Measurements from ENCODE around the gene BZW2.
A peak's percentile ranks its signal among the peaks of the same experiment; 100 is the strongest.
"Not testable (repeated sequence)": the region's sequence is repeated elsewhere in the genome, so short reads cannot be mapped to it uniquely, and the experiment has no call there.

Gene BZW2

DNA sequence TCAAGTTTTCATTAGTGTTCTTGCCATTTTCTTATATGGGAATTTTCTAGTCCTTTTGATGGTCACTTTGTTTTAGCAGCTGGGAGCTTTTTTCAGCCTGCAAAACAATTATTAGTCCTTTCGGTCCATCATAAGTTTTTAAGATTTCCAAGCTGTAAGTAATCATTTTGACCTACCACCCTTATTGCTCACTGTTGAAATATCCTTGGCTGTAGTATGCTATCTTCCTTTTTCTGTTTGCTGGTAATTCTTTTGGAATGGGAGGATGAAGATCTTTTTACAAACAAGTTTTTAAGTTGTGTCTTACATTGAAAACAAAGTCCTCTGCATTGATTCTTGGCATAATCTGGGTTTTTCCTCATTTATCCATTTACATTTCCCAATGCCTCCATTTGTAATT, 24.0 kb downstream of the BZW2 start:
- no peak for DNase-seq (ENCODE audit: low read depth in 2 of 2)

DNA sequence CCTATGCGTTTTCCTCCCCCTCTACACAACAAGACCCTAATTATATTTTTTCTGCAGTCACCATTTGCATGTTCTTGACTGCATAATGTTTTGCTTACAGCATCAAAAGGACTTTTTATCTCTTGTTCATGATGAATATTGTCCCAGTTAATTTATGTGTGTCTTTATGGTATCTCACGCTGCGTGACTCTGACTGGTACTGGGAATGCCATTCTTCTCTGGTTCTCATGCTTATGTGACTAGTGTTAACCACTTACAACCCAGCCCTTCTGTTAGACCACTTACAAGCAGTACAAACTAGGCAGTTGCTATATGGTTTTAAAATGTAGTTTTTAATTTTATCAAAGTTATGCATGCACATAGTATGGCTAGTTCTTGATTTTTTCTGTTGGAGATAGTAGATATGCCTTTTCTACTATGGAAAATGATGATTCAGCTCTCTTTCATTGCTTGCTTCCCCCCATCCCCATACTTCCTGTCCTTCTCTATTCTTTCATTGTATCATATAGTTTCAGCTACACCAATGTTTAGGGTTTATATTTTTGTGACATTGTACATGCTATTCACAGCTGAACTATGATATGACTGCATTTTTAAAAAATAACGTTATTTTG, 24.9 kb downstream of the BZW2 start:
- no peak for DNase-seq (ENCODE audit: low read depth in 2 of 2)

DNA sequence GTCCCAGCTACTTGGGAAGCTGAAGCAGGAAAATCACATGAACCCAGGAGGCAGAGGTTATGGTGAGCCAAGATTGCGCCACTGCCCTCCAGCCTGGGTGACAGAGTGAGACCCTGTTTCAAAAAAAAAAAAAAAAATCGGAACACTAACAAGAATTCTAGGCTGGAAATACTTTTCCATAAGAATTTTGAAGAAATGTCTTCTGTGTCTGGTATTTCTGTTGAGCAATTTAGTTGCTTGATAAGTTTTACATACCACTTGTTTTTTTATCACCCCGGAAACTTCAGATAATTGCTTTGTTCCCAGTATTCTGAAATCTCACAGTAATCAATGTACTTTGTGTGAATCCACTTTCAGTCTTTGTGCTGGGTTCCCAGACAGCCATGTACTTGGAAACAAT, 25.8 kb downstream of the BZW2 start:
- no peak for DNase-seq (ENCODE audit: low read depth in 2 of 2)

DNA sequence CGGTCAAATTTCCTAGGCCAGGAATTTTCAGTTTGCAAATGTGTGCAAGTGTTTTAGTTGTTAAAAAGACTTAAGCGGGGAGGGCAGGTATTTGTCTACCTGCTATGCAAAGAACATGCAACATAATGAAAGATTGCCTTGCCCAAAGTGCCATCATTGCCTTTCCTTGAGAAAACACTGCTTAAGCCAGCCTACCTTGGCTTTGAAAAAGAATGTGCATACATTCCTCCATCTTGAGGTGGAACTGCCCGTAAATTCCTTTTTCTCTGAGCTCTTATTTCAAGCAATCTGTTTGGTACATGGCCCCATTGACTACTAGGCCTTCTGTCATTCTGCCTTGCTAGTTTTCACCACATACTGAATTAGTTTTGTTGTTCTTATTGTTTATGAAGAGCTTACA, 29.3 kb downstream of the BZW2 start:
- DNase-seq (ENCODE audit: low read depth in 2 of 2): no peak

DNA sequence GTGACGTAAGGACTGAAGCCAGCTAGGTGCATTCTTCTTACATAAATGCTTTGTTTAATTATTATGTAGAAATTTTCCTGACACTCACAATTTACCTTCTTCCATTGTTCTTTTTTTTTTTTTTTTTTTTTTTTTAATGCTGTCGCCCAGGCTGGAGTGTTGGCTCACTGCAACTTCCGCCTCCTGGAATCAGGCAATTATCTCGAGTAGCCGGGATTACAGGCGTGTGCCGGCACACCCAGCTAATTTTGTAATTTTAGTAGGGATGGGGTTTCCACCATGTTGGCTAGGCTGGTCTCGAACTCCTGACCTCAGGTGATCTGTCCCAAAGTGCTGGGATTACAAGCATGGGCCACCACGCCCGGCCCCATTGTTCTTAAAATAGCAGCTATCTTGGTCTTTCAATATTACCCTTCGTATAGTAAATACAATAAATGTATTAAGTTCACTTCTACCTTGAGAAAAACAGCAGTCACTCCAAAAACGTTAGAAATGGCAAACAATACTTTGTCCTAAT, 32.1 kb downstream of the BZW2 start:
- DNase-seq (ENCODE audit: low read depth in 2 of 2): no peak

DNA sequence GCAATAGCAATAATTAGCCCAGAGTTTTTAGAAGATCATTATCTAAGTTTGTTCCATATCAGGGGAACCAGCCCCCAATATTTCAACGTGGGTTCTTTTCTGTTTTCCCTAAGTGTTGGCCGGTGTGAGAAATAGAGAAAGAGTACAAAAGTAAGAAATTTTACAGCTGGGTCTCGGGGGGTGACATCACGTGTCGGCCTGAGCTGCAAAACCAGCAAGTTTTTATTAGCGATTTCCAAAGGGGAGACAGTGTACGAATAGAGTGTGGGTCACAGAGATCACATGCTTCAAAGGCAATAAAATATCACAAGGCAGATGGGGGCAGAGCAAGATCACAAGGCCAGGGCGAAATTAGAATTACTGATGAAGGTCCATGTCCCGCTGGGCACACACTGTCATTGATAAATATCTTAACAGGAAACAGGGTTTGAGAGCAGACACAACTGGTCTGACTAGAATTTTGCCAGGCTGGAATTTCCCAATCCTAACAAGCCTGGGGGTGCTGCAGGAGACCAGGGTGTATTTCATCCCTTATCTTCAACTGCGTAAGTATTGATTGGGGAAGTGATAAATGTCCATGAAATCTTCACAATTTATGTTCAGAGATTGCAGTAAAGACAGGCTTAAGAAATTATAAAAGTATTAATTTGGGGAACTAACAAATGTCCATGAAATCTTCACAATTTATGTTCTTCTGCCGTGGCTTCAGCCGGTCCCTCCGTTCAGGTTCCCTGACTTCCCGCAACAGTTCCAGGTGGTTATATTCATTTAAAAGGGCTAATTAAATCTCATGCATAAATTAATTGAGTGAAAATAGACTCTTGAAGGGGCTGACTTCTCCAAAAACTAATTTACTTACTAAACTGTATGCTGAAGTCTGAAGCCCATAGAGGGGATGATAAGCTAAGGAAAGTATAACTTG, 32.9 kb downstream of the BZW2 start:
- not testable (repeated sequence) for DNase-seq (ENCODE audit: low read depth in 2 of 2)

DNA sequence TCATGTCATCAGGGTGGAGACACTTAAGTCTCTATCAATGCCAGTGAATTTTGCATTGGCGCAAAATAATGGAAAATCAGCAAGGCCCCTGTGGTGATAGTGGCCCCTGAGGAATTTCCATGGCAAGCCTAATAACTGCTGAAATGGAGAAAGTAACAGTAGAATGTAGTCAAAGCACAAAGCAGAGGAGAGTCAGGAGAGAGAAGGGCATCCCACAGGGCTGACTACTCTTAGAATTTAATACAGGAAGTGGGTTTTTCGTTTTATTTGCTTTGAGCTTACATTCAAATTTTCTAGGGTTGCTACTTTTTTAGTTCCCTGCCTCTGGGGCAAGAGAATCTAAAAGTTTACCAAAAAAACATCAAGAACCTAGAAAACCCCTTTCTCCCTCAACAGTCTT, 39.0 kb downstream of the BZW2 start:
- no peak for DNase-seq (ENCODE audit: low read depth in 2 of 2)

DNA sequence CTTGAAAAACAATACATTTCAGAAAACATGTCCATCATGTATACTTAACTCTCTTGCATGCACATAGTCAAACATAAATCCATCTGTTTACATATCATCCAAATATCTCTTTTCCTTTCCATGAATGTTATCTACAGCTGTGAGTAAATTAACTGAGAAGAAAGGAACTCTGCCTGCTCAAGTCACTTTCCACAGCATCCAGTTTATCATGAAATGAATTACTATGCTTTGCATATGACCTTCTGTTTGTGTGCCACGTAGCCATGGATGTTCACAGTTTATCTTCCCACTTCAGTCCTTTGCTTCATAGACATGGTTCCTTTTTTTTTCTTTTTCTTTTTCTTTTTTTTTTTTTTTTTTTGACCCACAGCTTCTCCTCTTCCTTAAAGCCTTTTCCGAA, 39.6 kb downstream of the BZW2 start:
- DNase-seq (ENCODE audit: low read depth in 2 of 2): no peak

DNA sequence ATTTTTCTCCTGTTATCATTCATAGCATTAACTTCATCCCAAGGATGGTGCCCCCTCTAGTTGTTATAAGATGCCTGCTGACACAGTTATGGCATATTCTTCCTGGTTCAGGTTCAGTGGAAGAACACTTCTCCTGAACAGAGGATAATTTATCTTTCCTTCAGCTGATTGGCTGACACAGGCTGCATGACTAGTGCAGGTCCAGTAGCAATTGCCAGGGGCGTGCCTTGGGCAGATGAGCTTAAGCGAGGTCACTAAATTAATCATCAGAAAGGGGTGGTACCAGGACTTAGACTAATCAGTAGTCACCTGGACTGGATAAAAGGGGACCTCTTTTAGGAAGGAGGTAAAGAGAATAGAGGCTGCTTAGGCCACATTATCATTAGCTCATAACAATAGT, 42.3 kb downstream of the BZW2 start:
- DNase-seq (ENCODE audit: low read depth in 2 of 2): no peak

DNA sequence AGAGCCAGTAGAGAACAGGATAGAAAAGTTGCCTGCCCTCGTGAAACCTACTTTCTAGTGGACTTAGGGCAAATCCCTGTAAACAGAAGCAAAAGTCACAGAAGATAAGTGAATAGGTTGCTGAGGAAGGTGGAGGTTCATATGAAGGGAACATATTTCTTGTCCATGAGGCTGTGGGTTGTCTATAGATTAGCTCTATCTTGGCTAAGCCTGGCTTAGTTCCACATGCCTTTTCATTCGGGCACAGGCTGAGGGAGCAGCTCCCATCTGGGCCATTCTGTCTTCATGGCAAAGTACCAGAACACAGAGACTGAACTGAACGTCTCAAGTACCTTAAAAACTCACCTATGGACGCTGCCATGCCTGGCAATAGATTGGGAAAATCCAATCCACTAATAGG, 45.3 kb downstream of the BZW2 start:
- no peak for DNase-seq (ENCODE audit: low read depth in 2 of 2)

DNA sequence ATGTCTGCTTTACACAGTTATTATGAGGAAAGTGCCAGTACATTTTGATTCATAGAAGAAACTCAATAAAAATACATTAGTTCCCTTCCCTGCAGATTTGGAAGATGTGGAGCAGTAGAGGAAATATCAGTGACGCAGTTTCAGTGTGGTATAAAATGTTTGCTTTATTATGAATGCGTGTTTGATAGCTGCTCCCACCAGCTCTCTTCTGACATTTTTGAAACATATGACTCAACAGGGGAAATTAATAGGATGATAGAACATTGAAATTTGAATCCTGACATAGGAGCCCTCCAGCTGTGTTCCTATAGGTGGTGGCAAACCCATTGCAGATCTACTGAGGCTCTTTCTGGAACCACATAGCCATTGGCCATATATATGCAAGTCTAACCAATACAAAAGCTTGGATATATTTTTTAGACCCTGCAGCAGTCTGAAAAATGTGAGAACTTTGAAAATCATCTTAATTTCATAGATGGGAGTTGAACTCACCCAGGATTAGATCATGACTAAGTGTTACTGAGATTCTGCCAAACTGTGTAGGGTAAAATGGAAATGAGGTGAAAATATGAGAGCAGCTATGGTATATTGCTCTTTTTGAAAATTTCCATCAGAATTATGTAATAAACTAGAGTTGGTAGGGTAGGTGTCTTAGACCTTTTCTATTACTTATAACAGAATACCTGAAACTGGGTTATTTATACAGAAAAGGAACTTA, 47.8 kb downstream of the BZW2 start:
- DNase-seq (ENCODE audit: low read depth in 2 of 2): no peak

DNA sequence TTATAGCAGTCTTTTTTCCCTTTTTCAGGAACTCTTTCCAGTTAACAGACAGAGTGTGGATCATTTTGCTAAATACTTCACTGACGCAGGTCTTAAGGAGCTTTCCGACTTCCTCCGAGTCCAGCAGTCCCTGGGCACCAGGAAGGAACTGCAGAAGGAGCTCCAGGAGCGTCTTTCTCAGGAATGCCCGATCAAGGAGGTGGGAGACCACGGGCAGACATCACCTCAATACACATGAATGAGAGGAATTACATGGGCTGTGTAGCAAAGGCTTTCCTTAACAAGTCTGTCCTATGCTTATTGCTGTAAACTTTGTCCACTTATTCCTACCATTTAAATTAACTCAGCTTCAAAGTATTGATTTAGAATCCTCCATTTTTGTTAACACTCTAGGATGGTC, 48.8 kb downstream of the BZW2 start:
- DNase-seq (ENCODE audit: low read depth in 2 of 2): no peak

DNA sequence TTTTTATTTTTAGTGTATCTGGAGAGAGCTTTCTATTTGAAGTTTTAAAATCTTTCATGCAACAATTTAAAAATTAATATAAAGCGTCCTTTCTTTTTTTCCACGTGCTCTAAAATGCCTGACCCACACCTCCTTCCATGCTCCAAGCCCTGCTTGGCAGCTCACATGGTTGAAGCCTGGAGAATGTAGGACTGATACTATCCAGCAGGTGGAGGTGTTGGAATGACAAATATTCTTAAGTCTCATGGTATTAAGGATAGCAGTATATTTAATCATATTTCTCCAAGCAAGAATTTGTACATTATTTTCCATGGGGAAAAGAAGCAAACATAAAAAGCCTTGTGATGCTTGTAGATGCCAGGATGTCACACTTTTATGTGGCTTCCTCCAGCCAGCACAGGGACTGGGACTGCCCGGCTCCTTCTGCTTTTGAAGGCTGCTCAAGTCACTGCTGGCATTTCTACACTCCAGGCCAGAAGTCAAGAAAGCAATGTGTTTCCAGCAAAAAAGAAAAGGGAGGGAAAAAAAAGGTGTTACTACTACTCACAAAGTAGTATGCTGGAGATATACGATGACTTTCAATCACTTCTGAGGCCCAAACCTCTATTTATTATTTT, 49.7 kb downstream of the BZW2 start:
- DNase-seq (ENCODE audit: low read depth in 2 of 2): peak; percentile 29 to 43

DNA sequence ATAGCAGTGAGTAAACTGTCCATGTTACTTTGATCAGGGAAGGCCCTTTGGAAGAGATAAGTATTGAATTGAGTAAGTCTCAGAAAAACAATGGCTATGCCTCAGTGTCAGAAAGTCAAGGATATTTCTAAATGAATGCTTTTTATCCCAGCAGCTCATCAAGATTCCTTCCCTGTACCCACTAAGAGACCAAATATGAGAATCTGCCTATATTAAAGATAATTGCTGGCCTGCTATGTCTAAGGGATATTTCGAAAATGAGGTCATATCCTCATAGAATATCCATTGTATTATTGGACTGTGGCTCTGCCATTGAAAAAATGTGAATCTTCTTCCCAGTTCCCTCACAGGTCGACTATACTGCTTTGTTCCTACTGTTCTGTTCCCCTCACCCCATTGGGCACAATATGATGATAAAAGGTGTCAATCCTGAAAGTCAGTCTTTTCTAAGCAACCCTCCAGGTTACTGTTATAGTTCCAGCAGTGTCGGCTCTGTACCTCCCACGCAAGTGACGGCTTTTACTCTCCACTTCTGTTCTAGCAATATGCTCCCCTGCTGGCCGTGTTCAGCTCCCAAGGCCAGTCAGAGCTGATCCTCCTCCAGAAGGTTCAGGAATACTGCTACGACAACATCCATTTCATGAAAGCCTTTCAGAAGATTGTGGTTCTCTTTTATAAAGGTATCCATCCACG, 51.7 kb downstream of the BZW2 start:
- DNase-seq (ENCODE audit: low read depth in 2 of 2): no peak

DNA sequence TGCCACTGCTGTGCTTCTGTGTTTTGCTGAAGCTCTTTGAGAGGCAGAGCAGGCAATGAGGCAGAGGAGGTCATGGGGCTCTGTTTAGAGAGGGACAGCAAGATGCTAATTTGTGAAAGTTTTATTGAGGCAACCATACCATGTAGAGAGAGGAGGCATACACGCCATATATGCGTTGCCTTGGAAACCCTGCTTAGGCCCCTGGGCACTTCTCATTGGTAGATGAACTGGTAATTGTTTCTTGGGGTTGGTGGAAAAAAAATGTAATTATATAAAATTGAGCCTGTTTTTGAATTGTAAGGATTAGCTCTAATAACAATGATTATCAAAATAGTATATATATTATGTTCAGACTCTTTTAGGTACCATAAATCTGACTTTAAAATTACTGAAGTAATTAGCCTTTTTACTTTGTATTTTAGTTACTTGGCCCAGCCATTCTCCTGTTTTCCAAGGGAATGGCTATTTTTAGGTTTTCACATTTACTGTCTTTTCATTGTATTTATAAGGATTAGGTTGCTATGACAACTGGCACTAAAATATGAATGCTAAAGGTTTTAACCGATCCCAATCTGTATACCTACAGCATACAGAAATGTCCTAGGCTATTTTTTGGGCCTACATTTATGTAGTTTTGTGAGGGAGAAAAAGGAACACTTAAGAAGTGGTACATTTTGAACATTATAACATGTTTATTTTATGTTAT, 52.4 kb downstream of the BZW2 start:
- no peak for DNase-seq (ENCODE audit: low read depth in 2 of 2)

DNA sequence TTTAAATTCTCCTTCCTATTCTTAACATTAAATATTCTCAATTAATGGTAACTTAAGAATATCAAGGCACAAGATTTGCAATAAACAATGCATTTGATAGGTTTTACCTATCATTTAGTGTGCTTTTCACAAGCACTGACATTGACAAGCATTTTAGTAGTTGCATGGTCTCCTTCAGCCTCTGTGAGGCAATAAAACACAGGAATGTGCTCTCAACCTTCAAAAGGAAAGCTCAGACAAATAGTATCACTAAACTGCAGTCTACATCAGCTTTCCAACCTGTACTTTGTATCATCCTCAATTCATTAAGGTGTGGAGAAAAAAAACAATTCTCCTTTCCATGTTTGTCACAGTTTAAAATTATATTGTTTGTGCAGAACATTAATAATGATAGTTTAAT, 56.5 kb downstream of the BZW2 start:
- no peak for DNase-seq (ENCODE audit: low read depth in 2 of 2)

DNA sequence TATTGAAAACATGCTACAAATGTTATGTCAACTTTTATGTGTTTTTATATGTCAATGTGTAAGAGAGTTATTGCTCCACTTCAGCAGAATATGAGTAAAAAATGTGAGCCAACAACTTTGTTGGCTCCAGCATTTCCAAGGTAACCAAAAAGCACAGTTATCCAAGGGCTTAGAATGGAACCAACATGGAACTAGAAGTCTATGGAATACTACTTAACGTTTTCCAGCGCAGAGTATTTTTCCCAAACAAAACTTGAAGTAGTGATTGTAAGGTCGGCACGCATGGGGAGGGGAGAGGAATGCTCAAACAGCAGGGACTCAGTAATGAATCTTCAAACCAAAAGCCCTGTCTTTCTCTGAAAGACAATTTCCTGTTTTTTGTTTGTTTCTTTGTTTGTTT, 62.5 kb downstream of the BZW2 start:
- DNase-seq (ENCODE audit: low read depth in 2 of 2): no peak

DNA sequence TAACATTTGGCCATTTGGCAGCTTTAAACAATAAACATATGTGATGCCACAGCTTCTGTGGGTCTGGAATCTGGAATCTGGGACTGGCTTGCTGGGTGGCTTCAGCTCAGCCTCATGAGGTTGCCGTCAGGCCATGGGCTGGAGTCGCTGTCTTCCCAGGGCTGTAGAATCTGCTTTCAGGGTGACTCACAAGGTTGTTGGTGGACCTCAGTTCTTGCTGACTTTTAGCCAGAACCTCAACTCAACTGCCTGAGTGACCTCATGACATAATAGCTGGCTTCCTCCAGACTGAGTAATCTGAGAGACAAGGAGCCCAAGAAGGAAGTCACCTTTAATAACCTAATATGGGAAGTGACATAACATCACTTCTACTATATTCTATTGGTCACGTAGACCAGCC, 63.0 kb downstream of the BZW2 start:
- peak; percentile 58 to 61 for DNase-seq (ENCODE audit: low read depth in 2 of 2)

DNA sequence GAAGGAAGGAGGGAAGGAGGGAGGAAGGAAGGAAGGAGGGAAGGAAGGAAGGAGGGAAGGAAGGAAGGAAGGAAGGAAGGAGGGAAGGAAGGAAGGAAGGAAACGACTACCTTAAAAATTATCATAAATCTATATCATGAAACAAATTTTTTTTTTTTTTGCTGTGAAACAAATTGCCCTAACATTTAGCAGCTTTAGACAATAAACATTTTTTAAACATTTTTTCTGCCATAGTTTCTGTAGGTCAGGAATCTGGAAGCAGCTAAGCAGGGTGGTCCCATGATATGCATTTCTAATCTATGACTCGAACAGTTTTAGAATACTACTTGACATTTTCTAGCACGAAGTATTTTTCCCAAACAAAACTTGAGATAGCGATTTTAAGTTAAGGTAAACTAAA, 64.7 kb downstream of the BZW2 start:
- no peak for DNase-seq (ENCODE audit: low read depth in 2 of 2)

DNA sequence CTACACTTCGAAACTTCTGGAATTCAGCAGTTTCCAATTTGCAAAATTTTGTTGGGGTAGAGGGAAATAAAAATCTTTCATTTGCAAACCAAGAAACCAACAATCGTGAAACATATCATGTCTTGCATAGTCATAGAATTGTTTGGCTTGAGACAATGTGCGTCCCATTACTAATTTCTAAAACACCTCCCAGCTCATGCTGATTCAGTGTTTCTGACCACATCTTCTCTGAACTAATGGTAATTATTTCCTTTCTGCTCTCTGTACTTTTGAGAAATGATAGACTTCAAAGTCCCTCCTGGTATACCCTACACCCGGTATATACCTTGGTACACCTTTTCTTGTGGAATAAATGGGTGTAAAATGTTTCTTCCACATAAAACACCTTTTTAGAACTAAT, 65.7 kb downstream of the BZW2 start:
- peak in 1 of 2 experiments; percentile 28 for DNase-seq (ENCODE audit: low read depth in 2 of 2)

DNA sequence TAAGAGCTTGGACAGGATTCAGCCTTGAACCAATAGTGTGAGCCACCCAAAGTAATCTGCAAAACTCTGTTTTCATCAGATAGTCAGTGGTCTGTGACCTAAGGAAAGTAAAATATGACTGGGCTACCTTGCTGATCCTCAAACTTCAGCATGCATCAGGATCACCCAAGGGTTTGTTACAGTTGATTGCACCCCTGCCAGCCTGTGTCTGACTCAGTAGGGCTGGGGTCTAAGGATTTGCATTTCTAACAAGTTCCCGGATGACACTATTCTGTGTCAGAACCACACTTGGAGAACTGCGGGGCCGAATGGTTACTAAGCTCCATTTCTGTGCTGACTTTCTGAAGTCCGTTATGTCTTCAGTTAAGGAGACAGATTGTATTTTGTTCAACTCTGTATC, 66.9 kb downstream of the BZW2 start:
- DNase-seq (ENCODE audit: low read depth in 2 of 2): no peak
